Kidney (tissue), 14 donors: Measurements from ENCODE around the gene CCSER1. TPM values are rescaled to one million over a fixed set of nuclear protein-coding genes. Genes with fewer than 3 reads are reported as not detected.

Experiments used
- DNase-seq, 5 donors: peaks; one replicate each; pipeline ENCODE4 v3.0.0-alpha.2; 2013 to 2020
- FAIRE-seq: peaks from 2 replicates; lab custom pipeline; 2012; peaks lifted over from hg19 to GRCh38; lab: Jason Lieb, UNC
- H3K27ac ChIP-seq, 2 donors: one replicate each; pipeline ENCODE4 v1.7.0; 2013; ENCODE audit warnings: low read depth in 2 of 2, low read length in 2 of 2, inconsistent platforms in 1 of 2
- H3K27me3 ChIP-seq: one replicate; pipeline ENCODE4 v1.7.1; 2013; ENCODE audit warnings: low read length, inconsistent platforms; ENCODE audit not compliant: control insufficient read depth, insufficient read depth
- H3K36me3 ChIP-seq, 3 donors: one replicate each; pipeline versions ENCODE4 v1.7.0 to v1.7.1; 2013; ENCODE audit warnings: low read length in 3 of 3, control low read depth in 1 of 3, inconsistent platforms in 1 of 3; ENCODE audit not compliant: insufficient read depth in 3 of 3, control insufficient read depth in 2 of 3
- H3K4me1 ChIP-seq, 3 donors: one replicate each; pipeline versions ENCODE4 v1.7.0 to v1.7.1; 2013; ENCODE audit warnings: low read length in 3 of 3, inconsistent platforms in 1 of 3, low read depth in 1 of 3; ENCODE audit not compliant: control insufficient read depth in 2 of 3, insufficient read depth in 2 of 3
- H3K4me3 ChIP-seq, 3 donors: one replicate each; pipeline versions ENCODE4 v1.7.0 to v1.8.1; 2013; ENCODE audit warnings: low read length in 3 of 3, control low read depth in 1 of 3, inconsistent platforms in 1 of 3
- H3K9ac ChIP-seq, 3 donors: one replicate each; pipeline versions ENCODE4 v1.7.0 to v1.7.1; 2013; ENCODE audit warnings: low read length in 3 of 3, control low read depth in 1 of 3, inconsistent platforms in 1 of 3
- H3K9me3 ChIP-seq, 3 donors: one replicate each; pipeline versions ENCODE4 v1.7.0 to v1.7.1; 2013; ENCODE audit warnings: low read length in 3 of 3, control low read depth in 1 of 3, inconsistent platforms in 1 of 3; ENCODE audit not compliant: control insufficient read depth in 2 of 3, insufficient read depth in 1 of 3
- CTCF ChIP-seq: IDR thresholded peaks from 3 replicates; pipeline ENCODE4 v1.5.1; 2012; ENCODE audit warnings: mild to moderate bottlenecking, moderate library complexity, borderline replicate concordance; ENCODE audit not compliant: insufficient read depth; ENCODE audit errors: extremely low read depth
- intact Hi-C: fragments of 100-400 bp; cut with DNase I; formaldehyde crosslinking; loops from one replicate; pipeline ENCODE4 v1.11.1; 2022
- polyA plus RNA-seq: library from polyadenylated mRNA; stranded (reverse); fragments of 350-450 nt; fragmentation: Illumina TruSeq; extraction: RNeasy Lipid Tissue Mini Kit (QIAGEN cat#74804); gene quantifications from one replicate; pipeline ENCODE4 v1.2.3, GENCODE V29; 2014; ENCODE audit warnings: low read depth, low replicate concordance; ENCODE audit not compliant: insufficient read depth
- total RNA-seq: library from RNA; stranded (reverse); fragmentation: NEBNext Ultra II Directional; extraction: Animal tissue kit (Norgen Biotek cat#: 25700); gene quantifications from one replicate; pipeline ENCODE4 v1.2.1, GENCODE V29; 2021
- donor health status: control.
- donor health status: control.
- donor health status: control.
- donor health status: control.
- donor health status: control.
- donor health status: DM: yes; HTN: yes; CAD: no.
- donor health status: Normal renal cell carcinoma (clear cell type).

Gene CCSER1
- total and polyA plus RNA-seq, 2 donors from 2014 or later, result 4.2 to 26.8 TPM

GRCh38 chr4:90643156-90643555, 516.0 kb downstream of the CCSER1 start:
- H3K36me3 ChIP-seq, result no peaks in the 10 kb centered on the region
- H3K9ac ChIP-seq, result no peak overlapping the region
- H3K9me3 ChIP-seq, result no peaks in the 10 kb centered on the region
- DNase-seq (peak in 1 of 5 donors; percentile 11), FAIRE-seq (no peak)
- H3K4me3 ChIP-seq, result no peak overlapping the region
- TF ChIP-seq CTCF, result no peak
- intact Hi-C loops, result no loop called here
- no peaks in the 10 kb centered on the region for H3K4me1 ChIP-seq
- no peak overlapping the region for H3K27ac ChIP-seq
- H3K27me3 ChIP-seq, result no peaks in the 10 kb centered on the region

- no peaks in the 10 kb centered on the region for H3K27me3 ChIP-seq
- no peak for DNase-seq
- no peaks in the 10 kb centered on the region for H3K4me1 ChIP-seq
- no peak for TF ChIP-seq CTCF
- intact Hi-C loops, result no loop called here
- no peak overlapping the region for H3K27ac ChIP-seq
- H3K4me3 ChIP-seq, result no peak overlapping the region
- no peaks in the 10 kb centered on the region for H3K36me3 ChIP-seq
- no peak for FAIRE-seq
- no peaks in the 10 kb centered on the region for H3K9me3 ChIP-seq
- no peak overlapping the region for H3K9ac ChIP-seq
Observed at GRCh38 chr4:90648311-90648710, 521.1 kb downstream of the CCSER1 start.

- no peak for DNase-seq
- Histone ChIP-seq H3K9me3 (no peaks in the 10 kb centered on the region), H3K4me3 (no peak overlapping the region), H3K27ac (no peak overlapping the region), H3K36me3 (no peaks in the 10 kb centered on the region), H3K27me3 (no peaks in the 10 kb centered on the region), H3K4me1 (no peaks in the 10 kb centered on the region), H3K9ac (no peak overlapping the region)
- intact Hi-C loops, result no loop called here
- no peak for FAIRE-seq
- no peak for TF ChIP-seq CTCF
Observed at GRCh38 chr4:90648791-90649190, 521.6 kb downstream of the CCSER1 start.

GRCh38 chr4:90660672-90661071, 533.5 kb downstream of the CCSER1 start:
- Histone ChIP-seq H3K9me3 (no peaks in the 10 kb centered on the region), H3K27ac (no peak overlapping the region), H3K36me3 (no peaks in the 10 kb centered on the region), H3K9ac (no peak overlapping the region), H3K27me3 (no peaks in the 10 kb centered on the region), H3K4me3 (no peak overlapping the region), H3K4me1 (no peaks in the 10 kb centered on the region)
- intact Hi-C loops, result no loop called here
- TF ChIP-seq CTCF, result no peak
- FAIRE-seq (no peak), DNase-seq (no peak)
